Type B pancreatic cell (in vitro differentiated cells): ENCODE measurements around the gene COG6. TPM values are rescaled to one million over a fixed set of nuclear protein-coding genes. Genes with fewer than 3 reads are reported as not detected.

ENCODE experiments used
- DNase-seq: peaks from one replicate; pipeline ENCODE4 v3.0.0; 2021; ENCODE audit warnings: mixed read lengths; ENCODE audit not compliant: unreplicated experiment; ENCODE audit errors: extremely low spot score
- H3K27ac Mint-ChIP-seq: 2 replicates; pipeline ENCODE4 v1.8.0; 2021; ENCODE audit warnings: mild to moderate bottlenecking, mixed read lengths
- H3K27me3 Mint-ChIP-seq: 2 replicates; pipeline ENCODE4 v1.8.0; 2021; ENCODE audit warnings: mixed read lengths
- H3K36me3 Mint-ChIP-seq: 2 replicates; pipeline ENCODE4 v1.8.0; 2021; ENCODE audit warnings: mixed read lengths
- H3K4me1 Mint-ChIP-seq: one replicate; pipeline ENCODE4 v1.8.0; 2021; ENCODE audit warnings: mixed read lengths; ENCODE audit not compliant: unreplicated experiment
- H3K4me3 Mint-ChIP-seq: 2 replicates; pipeline ENCODE4 v1.8.0; 2021; ENCODE audit warnings: mild to moderate bottlenecking, mixed read lengths
- H3K9me3 Mint-ChIP-seq: 2 replicates; pipeline ENCODE4 v1.8.0; 2021; ENCODE audit warnings: mixed read lengths
- CTCF ChIP-seq: fragments of 200-600 bp; sonication (generic); conservative IDR thresholded peaks from 2 replicates; pipeline ENCODE4 v1.5.0; 2021; ENCODE audit warnings: antibody characterized with exemption, mild to moderate bottlenecking
- microRNA-seq: library from miRNA; unstranded; fragments of <30 nt; microRNA quantifications from one replicate; pipeline ENCODE4, GENCODE V29; 2020
- total RNA-seq: library from RNA; stranded (reverse); gene quantifications from 2 replicates; pipeline ENCODE4 v1.2.1, GENCODE V29; 2021; ENCODE audit warnings: low replicate concordance

The COG6 gene
- total RNA-seq, 1 donor from 2014 or later: 40.0 TPM

- TF ChIP-seq CTCF: no peak
- Mint-ChIP-seq H3K27me3 (no peaks in the 10 kb centered on the region), H3K27ac (no peak overlapping the region), H3K9me3 (peaks cover 12% of the 10 kb centered on the region), H3K36me3 (peaks cover 5% of the 10 kb centered on the region), H3K4me1 (peaks cover 19% of the 10 kb centered on the region), H3K4me3 (no peak overlapping the region)
- no peak for DNase-seq
Measured at GRCh38 chr13:39786091-39786490, 130.6 kb downstream of the COG6 start.

GRCh38 chr13:39787086-39787487 is 131.6 kb downstream of the COG6 start:
- peaks cover 12% of the 10 kb centered on the region for H3K9me3 Mint-ChIP-seq
- H3K4me3 Mint-ChIP-seq: no peak overlapping the region
- no peak overlapping the region for H3K27ac Mint-ChIP-seq
- no peaks in the 10 kb centered on the region for H3K27me3 Mint-ChIP-seq
- H3K36me3 Mint-ChIP-seq: peaks cover 5% of the 10 kb centered on the region
- TF ChIP-seq CTCF: no peak
- H3K4me1 Mint-ChIP-seq: peaks cover 19% of the 10 kb centered on the region
- no peak for DNase-seq

DNA sequence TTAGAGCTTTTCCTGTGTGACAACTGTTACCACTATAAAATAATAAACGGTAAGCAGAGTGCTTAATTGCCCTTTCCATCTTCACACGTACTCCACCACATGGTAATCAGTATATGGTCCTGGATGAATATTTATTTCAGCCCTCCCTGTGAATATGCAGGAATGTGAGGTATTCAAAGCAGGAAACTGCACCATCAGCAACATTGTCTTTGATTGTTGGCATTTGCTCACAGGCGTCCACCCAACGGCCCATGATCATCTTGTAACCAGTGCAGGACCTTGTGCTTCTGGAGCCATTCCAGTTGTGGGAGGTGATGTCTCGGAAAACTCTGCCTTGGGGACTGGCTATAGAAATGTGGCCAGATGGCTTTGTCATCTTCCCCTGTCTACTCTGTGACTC is 132.6 kb downstream of the COG6 start:
- DNase-seq: no peak
- Mint-ChIP-seq H3K4me3 (no peak overlapping the region), H3K36me3 (peaks cover 5% of the 10 kb centered on the region), H3K9me3 (peaks cover 12% of the 10 kb centered on the region), H3K27ac (no peak overlapping the region), H3K4me1 (peaks cover 19% of the 10 kb centered on the region), H3K27me3 (no peaks in the 10 kb centered on the region)
- no peak for TF ChIP-seq CTCF

DNA sequence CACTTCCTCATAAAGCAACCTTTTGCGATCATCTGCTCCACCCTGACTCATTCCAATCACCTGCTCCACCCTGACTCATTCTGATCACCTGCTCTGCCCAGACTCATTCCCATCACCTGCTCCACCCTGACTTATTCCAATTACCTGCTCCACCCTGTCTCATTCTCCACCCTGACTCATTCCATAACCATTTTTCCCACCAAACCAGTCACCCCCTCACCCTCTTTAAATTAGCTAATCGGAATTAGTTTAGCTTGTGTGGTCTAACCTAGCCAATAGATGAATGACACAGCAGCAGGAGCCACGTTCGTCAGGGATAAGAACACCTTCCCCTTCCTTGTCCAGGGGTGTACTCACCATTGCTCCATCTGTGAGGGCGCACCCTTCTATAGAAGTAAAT is 134.0 kb downstream of the COG6 start:
- Mint-ChIP-seq H3K27ac (peak overlapping the region; percentile 53), H3K36me3 (peaks cover 5% of the 10 kb centered on the region), H3K27me3 (no peaks in the 10 kb centered on the region), H3K4me1 (peaks cover 19% of the 10 kb centered on the region), H3K9me3 (peaks cover 12% of the 10 kb centered on the region), H3K4me3 (no peak overlapping the region)
- TF ChIP-seq CTCF: no peak
- no peak for DNase-seq

Small RNAs within 50 kb of the gene (microRNA-seq; reads per million reads assigned to microRNA genes)
- not detected for gene MIR4305

Other genes starting within 250 kb of the COG6 start
- 21.9 and 31.7 TPM in 2 replicates for gene LHFPL6, start 52.5 kb upstream of the COG6 start, total RNA-seq